HG03575 (cell line): ENCODE data around the gene MGMT.
A peak's percentile ranks its signal among the peaks of the same experiment; 100 is the strongest.
"Not testable (repeated sequence)": the region's sequence is repeated elsewhere in the genome, so short reads cannot be mapped to it uniquely, and the experiment has no call there.

Experiments
- ATAC-seq: cut with Tn5 transposase; IDR thresholded peaks from one replicate; pipeline ENCODE4 v1.9.1; 2021; ENCODE audit not compliant: unreplicated experiment, insufficient number of reproducible peaks, low FRiP score; ENCODE audit errors: extremely low read depth

Gene MGMT

DNA sequence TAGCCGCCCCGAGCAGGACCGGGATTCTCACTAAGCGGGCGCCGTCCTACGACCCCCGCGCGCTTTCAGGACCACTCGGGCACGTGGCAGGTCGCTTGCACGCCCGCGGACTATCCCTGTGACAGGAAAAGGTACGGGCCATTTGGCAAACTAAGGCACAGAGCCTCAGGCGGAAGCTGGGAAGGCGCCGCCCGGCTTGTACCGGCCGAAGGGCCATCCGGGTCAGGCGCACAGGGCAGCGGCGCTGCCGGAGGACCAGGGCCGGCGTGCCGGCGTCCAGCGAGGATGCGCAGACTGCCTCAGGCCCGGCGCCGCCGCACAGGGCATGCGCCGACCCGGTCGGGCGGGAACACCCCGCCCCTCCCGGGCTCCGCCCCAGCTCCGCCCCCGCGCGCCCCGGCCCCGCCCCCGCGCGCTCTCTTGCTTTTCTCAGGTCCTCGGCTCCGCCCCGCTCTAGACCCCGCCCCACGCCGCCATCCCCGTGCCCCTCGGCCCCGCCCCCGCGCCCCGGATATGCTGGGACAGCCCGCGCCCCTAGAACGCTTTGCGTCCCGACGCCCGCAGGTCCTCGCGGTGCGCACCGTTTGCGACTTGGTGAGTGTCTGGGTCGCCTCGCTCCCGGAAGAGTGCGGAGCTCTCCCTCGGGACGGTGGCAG, at the start of gene MGMT:
TSS of gene MGMT (plus strand) at position 539 of the 656 bp plus-strand sequence.
- ATAC-seq = peak; percentile 63

DNA sequence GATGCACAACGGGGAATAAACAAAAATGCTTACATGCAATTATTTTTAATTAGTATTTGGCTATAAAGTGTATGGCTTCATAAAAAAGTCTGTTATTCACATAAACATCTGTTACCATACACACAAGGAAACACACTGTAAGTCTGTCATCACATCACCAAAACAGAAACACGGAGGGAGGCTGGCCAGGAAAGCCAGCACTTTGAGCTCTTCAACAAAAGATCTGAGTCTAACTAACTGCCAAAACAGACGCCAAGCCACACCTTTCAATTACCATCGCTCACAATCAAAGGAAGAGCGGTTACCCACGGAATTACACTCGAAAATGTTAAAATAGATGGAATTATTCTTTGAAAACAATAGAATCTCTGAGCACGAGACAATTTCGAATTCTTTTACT, 49.2 kb upstream of the MGMT start:
- ATAC-seq = no peak

DNA sequence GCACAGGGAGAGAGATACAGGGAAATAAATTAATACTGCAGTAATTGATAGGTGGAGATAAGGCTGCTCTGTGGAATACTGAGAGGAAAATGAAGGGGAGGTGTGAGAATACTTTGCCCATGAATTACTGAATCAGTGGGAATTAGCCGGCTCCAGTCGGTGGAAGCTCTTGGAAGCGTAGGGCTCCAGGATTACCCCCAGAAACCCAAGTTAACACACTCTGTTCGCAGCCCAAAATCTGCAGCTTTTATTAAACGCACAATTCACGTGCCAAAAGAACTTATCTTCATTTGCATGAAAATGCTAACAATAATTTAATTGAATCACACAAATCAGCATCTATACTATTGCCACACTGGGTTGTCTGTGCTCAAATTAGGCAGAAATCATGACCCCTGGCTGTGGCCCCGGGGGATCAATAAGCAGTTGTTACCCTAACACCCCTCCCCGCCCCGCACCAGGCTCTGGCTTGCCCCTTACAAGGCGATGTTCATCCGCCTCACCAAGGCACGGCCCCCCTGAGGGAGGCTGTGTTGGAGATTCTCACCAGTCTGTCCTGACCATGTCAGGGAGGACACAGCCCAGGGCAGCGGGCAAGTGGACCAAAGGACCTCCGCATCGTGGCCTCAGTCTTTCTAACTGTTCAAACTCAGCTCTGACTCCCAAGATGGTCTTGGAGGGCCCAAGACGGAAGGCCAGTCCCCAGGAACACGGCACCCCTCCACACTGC, 48.4 kb upstream of the MGMT start:
- ATAC-seq = no peak

DNA sequence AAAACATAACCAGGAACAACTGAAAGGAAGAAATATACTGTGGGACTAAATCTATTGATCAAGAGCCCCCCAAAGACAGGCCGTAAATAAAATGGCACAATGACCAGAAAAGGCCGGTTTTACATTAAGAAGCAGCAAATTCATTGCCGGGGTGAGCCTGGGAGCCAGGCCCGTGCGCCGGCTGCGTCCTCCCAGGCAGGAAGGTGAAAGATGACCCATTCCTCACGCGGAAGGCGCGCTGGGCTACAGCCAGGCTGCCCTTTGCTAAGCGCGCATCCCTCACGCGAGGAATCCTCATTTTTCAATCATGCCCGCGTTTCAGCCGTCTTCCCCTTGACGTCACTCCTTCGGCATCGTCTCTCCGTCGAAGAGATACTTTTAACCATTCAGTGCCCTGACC, 47.6 kb upstream of the MGMT start:
- ATAC-seq = no peak

- ATAC-seq = no peak
Observed at GRCh38 chr10:129421399-129422010, 45.5 kb upstream of the MGMT start.

GRCh38 chr10:129424978-129425377, 42.1 kb upstream of the MGMT start:
- ATAC-seq = no peak

DNA sequence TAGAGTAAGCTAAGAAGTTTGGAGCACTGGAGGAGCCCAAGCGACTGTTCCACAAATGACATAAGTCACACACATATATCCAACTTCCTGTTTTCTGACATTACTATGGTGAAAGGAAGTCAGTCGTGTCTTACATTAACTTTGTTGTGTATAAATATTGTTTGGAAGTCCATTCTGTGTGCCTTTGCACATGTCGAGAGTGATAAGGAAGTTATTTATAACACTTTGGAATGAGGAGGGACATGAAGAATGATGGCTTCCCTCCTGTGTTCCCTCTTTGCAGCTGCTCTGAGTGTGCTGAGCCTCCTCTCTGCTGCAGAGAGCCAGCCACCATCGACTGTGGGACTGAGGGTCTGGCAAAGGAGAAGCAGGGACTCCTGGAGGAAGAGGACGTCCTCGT, 40.4 kb upstream of the MGMT start:
- no peak for ATAC-seq

DNA sequence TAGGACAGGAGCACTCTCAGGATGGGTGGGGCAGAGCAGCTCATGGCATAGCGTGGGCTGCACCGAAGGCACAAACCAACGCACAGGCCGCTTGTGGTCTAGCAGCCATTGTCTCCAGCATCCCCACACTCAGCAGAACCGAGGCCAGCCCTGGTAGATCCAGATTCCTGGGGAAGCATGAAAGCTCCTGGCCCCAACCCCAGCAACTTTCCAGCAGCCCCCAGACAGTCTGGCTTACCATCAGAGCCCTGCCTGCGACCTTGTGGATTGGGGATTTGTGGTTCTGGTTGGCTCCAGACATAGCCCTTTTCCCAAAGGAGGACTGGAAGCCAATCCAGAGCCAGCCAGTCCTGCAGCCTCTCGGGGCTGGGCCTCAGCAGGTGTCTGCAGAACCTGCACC, 33.8 kb upstream of the MGMT start:
- no peak for ATAC-seq

GRCh38 chr10:129435724-129436123, 31.3 kb upstream of the MGMT start:
- ATAC-seq = not testable (repeated sequence)

- no peak for ATAC-seq
Observed at GRCh38 chr10:129438024-129438423, 29.0 kb upstream of the MGMT start.

GRCh38 chr10:129440247-129440646, 26.8 kb upstream of the MGMT start:
- ATAC-seq = no peak

GRCh38 chr10:129440722-129441316, 26.2 kb upstream of the MGMT start:
- no peak for ATAC-seq

- no peak for ATAC-seq
Observed at GRCh38 chr10:129441372-129442009, 25.6 kb upstream of the MGMT start.

- no peak for ATAC-seq
Observed at GRCh38 chr10:129442866-129443265, 24.2 kb upstream of the MGMT start.

DNA sequence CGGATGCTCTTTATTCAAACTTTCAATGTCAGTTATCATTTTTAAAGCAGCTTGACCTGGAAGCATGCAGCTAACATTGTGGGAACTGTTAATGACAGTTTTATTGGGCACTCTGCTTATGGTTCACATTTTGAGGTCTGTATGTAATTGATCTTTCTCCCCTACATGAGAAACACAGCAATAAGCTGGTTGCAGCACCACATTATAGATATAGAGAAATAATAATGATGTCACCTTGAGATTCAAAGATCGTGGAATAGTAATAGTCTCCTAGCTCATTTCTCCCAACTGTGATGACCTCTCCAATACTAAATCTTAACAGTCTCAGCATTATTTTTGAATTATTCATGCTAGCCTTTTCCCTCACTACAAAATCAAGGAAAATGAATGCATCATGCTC, 22.7 kb upstream of the MGMT start:
- ATAC-seq = no peak

DNA sequence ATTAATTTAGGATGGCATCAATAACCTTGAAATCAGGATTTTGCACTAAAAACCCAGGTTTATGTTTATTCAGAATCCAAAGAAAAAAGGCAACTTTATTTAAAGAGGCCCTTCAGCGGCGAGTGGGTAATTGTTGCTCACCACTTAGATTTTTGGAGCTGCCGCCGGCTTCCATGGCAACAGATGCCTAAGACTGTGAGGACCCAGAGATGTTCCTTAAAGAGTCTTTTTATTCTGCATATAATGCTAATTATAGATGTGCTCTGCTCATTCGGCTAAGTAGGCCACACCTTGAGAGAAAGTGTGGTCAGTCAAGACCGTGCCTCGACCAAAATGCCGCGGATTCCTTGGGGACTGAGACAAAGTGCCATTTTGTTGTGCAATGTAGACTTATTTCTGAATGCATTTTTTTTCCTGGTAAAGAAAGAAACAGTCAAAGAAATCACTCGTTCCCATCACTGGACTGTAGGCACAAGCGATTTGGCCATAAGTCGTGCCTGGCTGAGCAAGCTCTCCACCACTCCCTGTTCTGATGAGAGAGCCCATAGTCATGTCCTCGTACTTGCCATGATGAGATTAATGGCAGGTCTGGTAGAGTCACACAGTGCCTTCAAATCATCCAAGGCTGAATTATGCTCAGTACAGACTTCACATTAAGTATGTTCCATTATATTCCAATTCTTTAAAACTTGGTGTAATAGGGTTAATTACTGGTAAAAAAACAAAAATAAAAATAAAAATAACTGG, 21.4 kb upstream of the MGMT start:
- ATAC-seq = no peak

GRCh38 chr10:129446183-129446581, 20.9 kb upstream of the MGMT start:
- no peak for ATAC-seq

- ATAC-seq = no peak
Observed at GRCh38 chr10:129447486-129447885, 19.6 kb upstream of the MGMT start.

GRCh38 chr10:129448086-129448485, 19.0 kb upstream of the MGMT start:
- ATAC-seq = no peak
